ENCODE results near the gene BCL2L1. TPM values are rescaled to one million over a fixed set of nuclear protein-coding genes. Genes with fewer than 3 reads are reported as not detected.
A peak's percentile ranks its signal among the peaks of the same experiment; 100 is the strongest.

Gene BCL2L1
- total RNA-seq, 1 experiment from 2014 or later: 108 TPM

DNA sequence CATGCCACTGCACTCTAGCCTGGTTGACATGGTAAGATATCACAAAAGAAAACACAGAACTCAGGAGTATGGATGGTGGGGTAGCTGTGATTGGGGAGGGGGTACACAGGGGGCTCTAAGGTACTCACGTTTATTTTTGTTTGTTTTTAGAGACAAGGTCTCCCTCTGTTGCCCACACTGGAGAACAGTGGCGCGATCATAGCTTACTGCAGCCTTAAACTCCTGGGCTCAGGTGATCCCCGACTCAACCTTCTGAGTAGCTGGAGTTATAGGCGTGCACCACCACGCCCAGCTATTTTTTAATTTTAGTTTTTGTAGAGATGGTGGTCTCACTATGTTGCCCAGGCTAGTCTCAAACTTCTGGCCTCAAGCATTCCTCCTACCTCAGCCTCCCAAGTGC, 29.3 kb downstream of the BCL2L1 start:
- no peak for DNase-seq (ENCODE audit: low read depth)

DNA sequence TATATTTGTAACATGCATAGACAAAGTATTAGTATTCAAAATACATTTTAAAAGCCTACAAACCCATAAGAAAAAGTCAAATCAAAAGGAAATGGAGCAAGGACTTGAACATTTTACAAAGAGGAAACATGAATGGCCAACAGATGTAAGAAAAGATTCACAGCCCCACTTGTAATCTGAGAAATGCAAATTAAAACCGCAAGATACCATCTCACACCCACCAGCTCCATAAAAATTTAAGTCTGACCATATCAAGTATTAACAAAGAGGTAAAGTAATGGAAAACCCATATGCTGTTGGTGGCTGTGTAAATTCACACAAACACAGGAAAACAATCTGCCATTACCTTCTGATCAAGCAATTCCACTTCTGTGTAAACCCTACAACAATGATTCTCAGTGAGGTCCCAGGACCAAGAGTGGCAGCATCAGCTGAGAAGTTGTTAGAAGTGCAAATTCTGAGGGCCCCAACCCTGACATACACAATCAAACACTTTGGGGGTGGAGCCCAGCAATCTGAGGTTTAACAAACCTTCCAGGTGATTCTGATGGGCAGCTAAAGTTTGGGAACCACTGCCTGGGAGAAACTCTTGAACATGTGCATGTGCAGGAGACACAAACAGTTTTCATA, 30.9 kb downstream of the BCL2L1 start:
- DNase-seq (ENCODE audit: low read depth): peak; percentile 76

DNA sequence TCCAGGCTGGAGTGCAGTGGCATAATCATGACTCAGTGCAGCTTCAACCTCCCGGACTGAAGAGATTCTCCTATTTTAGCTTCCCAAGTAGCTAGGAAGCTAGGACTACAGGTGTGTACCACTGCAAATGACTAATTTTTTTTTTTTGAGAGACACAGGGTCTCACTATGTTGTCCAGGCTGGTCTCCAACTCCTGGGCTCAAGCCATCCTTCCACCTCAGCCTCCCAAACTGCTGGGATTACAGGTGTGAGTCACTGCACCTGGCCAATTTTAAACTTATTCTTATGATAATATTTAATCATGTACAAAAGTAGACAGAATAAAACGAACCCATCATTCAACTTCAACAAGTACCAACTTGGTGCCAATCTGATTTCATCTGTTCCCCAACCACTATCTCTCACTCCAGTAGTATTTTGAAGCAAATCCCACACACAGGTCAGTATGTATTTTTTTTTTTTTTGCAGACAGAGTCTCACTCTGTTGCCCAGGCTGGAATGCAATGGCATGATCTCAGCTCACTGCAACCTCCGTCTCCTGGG, 32.5 kb downstream of the BCL2L1 start:
- DNase-seq (ENCODE audit: low read depth): no peak

DNA sequence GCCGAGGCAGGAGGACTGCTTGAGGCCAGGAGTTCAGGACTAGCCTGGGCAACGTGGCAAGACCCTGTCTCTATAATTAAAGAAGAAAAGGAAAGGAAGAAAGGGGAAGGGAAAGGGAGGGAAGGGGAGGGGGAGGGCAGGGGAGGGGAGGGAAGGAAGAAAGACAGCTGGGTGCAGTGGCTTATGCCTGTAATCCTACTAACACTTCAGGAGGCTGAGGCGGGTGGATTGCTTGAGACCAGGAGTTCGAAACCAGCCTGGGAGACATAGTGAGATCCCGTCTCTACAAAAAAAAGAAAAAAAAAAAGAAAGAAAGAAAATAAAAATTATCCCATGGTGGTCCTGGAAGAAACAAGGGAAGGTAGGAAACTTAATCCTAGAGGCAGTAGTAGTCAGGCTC, 33.5 kb downstream of the BCL2L1 start:
- no peak for DNase-seq (ENCODE audit: low read depth)

DNA sequence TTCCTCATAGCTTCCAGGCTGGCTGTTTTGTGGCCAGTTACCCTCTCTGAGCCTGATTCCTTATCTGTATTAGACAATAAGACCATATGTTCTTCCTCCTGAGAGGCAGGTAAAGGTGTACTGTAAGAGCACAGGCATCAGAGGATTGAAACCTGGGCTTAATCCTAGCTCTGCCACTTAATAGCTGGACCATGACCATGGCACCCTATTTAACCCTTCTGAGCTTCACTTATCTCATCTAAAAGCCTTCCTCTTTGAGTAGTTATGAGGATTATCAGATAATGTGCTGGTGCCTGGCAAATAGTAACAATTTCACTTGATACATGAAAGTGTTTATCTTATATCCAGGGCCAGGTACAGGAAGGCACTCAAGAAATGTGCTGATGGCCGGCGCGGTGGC, 34.9 kb downstream of the BCL2L1 start:
- DNase-seq (ENCODE audit: low read depth): no peak

DNA sequence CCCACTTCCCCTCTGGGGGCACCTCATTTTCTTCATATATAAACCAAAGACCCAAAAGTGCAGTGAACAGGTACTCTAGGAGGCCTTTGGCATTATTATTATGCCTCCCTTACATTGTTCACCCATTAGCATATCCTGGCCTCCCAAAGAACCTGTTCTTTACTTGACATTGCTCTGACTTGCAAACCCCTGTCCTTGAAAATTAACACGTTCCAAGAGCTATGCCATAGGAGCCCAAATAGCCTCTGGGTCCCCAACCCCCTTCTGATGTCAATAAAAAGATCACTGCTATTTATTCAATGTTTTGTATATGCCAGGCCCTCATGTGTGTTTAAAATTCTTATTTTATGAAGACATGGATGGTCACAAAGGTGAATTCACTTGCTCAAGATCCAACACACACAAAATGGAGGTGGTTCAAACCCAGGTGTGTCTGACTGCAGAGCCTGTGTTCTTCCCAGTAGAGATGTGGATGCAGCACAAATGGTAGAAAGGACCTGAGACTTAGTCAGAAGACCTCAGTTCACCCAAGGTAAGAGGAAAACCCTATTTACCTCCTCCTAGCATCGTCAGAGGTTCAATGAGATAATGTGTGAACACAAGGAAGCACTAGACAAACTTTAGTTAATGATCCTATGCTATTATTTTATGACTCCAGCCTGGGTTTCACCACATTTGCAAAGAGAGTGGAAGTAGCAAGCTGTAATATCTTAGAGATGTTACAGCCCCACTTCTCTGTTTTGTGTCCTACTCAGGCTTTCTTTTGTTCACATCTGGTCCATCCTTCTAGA, 36.6 kb downstream of the BCL2L1 start:
- DNase-seq (ENCODE audit: low read depth): no peak

DNA sequence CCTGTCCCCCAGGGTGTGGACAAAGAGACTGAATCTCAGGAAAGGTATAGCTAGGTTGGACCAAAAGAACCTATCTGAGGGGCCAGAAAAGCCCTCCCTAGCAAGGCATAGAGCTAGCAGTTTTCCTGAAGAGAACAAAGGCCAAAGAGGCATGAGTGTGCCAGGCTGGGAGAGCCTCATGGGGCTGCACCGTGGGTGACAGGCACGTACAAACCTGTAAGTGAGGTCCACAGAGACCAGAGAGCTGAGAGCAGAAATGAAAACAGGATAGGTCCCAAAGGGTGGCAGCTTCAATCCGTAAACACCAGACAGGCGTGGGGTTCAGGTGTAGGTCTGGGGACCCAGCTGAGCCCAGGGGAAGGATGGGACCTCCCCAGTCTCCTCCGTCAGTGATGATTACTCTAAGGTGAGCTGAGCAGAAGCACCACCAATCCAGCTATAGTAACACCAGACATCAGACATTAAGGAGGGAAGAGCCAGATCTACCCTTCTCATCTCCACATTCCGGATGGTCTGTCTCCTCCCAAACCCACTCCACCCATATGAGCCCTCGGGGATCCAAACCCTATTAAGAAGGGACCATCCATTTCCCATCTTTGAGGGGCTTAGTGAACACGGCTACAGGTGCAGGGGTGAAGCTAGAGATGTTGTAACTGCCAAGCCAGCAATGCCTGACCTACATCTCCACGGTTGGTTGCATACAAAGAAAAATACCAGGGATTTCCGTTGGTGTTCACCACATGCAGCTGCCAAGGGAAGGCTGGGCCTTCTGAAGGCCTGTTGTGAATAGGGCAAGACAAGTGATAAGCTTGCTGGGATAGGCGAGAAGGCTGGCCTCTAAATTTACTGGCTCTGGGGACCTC, 38.3 kb downstream of the BCL2L1 start:
- DNase-seq (ENCODE audit: low read depth): no peak

DNA sequence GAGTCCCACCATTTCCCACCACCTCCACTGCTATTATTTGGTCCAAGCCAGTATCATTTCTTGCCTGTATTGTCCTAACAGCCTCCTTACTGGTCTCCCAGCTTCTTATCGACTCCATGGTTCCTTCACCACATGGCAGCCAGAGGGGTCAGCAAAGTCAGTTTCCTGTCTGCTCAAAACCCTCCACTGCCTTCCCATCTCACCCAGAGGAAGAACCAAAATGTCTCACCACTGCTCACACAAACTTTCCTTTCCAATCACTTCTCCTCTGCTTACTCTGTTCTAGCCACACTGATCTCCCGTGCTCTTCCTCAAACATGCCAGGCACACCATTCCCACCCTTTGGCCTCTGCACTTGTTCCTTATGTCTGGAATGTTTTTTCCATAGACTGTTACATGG, 39.7 kb downstream of the BCL2L1 start:
- no peak for DNase-seq (ENCODE audit: low read depth)

DNA sequence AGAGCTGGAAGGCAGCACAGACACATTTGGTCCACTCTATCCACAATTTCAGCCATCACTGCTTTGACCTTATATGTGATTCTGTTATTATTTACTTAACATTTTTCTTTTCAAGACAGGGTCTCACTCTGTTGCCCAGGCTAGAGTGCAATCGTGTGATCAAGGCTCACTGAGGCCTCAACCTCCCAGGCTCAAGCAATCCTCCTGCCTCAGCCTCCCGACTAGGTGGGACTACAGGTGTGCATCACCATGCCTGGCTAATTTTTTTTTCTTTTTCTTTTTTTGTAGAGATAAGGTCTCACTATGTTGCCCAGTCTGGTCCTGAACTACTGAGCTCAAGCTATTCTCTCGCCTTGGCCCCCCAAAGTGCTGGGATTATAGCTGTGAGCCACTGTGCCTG, 40.3 kb downstream of the BCL2L1 start:
- no peak for DNase-seq (ENCODE audit: low read depth)

DNA sequence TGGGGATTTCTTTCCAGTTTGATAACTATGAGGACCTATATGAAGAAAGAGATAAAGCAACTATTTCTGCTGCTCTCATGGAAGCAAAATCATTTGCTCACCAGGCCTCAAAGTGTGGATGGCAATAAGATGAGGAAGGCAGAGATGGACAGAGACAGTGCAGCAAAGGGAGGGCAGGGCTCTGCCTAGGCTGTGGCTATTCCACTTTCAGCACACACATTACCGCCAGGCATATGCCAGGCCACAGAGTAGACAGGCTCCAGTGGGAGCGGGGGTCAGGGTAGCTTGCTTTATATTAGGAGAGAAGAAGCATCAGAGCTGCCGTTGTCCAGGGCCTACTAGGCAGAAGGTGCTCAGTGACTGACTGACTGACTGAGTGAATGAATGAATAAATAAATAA, 40.9 kb downstream of the BCL2L1 start:
- no peak for DNase-seq (ENCODE audit: low read depth)

DNA sequence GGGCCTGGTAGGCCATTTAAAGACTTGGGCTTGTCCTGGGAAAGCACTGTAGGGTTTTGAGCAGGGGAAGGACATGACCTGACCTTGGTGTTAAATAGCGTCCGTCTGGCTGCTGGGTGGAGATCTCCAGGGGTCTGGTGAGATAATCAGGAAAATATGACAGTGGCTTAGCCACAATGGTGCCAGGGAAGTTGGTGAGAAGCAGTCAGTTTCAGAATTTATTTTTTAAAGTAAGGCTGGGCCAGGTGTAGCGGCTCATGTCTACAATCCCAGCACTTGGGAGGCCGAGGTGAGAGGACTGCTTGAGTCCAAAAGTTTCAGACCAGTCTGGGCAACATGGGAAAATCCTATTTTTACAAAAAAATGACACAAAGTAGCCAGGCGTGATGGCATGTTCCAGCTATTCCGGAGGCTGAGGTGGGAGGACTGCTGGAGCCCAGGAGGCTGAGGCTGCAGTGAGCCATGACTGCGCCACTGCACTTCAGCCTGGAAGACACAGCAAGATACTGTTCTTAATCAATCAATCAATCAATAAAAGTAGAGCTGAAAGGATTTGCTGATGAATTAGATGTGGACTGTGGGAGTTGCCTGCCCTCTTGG, 41.4 kb downstream of the BCL2L1 start:
- peak; percentile 71 for DNase-seq (ENCODE audit: low read depth)

DNA sequence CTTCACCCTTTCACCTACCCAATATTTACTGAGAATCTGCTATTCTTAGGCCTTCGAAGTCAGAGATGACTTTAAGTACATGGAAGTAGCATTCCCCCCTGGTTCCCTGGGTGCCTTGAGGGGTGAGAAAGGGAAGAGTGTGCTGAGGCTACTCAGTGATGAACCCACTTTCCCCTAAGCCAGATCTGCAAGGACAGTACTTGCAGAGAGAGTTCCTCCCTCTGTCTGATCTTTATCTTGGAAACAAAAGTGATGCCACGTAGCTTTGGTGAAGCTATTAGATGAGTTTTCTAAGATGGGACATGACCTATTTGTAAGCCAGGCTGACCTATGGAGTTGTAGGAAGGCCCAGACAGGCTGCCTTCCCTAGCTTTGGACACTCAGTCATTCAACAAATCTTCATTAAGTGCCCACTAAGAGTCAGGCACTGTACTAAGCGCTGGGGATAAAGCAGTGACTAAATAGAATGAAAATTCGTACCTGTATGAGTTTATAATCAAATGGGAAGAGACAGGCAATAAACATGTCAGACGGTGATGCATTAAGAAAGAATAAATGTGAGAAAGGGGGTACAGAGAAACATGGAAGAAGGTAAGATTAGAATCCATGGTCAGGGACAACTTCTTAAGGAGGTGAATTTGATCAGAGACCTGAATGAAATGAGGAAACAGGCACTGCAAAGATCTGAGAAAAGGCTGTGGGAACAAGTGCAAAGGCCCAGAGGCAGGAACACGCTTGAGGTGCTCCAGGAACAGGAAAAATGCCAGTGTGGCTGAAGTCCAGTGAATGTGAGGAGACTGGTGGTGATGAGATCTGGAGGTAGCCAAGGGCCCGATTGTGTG, 42.2 kb downstream of the BCL2L1 start:
- DNase-seq (ENCODE audit: low read depth): no peak

DNA sequence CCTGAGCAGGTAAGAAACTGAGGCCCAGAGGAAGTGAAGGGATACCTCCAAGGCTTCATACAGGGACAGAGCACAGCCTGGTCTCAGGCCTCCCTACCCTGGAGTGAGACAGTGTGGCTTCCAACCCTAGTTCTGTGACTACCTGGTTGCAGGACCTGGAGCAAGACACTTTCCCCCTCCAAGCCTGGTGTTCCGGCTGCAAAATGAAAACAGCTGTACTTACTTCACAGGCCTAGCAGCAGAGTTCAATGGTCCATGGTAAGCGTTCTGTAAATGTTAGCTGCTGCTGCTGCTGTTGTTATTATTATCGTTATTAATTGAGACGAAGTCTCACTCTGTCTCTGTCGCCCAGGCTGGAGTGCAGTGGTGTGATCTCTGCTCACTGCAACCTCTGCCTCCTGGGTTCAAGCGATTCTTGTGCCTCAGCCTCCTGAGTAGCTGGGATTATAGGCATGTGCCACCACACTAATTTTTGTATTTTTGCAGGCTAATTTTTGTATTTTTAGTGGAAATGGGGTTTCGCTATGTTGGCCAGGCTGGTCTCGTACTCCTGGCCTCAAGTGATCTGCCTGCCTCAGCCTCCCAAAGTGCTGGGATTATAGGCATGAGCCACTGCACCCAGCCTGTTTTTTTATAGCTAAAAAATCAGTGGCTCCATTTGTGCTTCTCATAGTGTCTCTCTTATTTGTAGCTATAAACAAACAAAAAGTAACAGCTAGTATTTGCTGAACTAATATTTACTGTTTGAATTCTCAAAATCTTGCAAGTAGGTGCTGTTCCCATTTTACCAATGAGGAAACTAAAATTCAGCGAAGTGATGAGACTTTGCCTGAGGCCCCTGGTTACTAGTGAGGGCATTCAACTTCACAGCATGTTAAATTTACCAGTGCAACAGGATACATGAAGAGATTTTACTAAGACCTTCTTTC, 43.0 kb downstream of the BCL2L1 start:
- no peak for DNase-seq (ENCODE audit: low read depth)

DNA sequence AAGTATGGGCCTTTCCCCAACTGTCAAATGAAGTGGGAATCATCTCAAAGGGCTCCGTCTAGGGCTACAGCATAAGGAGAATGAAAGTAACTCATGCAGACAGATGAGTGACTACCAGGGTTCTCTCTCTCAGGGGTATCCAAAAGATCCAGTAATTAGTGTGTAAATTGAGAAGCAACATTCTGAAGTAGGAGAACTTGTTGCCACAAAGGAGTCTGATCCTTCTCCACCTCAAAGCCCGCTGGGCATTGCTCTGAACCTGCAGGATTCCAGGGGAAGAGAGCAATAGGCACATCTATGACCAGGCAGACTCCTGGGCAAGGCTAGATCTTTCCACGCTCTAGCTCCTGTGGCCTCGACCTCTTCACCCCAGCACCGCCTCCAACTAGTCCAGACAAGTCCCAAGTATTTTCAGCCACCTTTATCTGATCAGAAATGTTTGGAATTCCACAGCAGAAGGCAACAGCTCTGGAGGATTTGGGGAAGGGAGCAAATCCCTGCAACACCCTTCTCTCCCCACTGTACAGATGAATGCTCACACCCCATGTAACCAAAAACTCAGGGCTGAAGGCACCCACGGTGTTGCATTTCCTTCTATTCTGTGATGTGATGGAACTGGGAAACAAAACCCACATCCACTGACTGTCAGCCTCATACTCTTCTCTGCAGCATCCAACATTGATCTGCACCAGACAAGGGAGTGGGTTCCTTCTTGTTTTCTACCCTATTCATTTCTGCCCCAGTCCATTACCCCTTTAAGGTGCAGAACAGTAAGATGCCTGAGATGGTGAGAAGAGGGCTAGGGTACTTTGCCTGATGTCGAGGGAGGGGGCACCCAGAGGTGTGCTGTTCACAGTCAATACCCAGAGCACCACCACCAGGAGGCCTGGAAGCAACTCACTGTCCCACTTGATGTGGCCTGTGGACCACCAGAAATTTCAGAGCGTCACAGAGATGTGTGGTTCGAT, 44.0 kb downstream of the BCL2L1 start:
- DNase-seq (ENCODE audit: low read depth): peak; percentile 78

DNA sequence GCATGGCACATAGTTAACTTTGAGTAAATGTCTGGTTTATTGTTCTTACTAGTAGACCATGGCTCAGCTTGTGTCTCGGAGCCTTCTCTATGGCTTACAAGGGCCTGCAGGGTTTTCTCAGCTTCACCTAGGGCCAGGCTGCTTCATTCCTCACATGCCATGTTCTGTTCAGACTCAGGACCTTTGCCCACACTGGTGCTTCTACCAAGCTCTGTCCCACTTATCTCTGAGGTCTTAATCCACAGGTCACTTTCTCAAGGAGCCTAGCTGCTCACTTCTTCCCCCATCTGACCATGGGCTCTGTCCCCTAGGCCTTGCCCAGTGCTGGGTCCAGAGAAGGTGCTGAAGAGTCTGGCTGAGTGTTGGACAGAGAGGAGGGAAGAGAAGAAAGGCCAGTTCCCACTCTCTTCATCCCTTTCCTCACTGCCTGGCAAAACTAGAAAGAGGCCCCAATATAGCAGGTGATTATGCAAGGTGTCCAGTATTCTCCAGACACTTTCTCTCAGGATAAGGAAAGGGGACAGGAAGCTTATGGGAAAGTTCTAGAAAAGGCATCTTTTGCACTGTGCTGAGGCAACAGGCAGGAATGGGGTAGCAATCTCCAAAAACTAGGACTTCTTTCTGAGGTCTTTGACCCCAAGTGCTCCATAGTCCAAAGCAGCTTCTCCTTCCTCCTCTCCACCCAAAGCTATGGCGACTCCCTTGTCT, 45.0 kb downstream of the BCL2L1 start:
- DNase-seq (ENCODE audit: low read depth): no peak

DNA sequence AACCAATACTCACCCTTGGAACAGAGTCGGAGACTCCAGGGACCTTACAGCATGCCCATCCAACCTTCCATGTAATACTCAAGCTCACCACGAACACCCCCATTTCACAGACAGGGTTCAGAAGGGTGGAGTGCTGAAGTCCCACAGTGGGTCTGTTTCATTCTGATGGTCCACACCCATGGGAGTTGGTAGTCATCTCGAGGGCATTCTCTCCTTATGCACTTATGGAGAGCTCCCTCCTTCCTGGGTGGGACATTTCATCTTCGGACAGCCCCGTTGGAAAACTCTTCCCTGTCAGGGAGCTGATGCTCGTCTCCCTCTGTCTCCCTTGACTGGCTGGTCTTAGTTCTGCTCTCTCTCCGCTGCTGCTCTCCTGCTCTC, 46.1 kb downstream of the BCL2L1 start:
- no peak for DNase-seq (ENCODE audit: low read depth)

DNA sequence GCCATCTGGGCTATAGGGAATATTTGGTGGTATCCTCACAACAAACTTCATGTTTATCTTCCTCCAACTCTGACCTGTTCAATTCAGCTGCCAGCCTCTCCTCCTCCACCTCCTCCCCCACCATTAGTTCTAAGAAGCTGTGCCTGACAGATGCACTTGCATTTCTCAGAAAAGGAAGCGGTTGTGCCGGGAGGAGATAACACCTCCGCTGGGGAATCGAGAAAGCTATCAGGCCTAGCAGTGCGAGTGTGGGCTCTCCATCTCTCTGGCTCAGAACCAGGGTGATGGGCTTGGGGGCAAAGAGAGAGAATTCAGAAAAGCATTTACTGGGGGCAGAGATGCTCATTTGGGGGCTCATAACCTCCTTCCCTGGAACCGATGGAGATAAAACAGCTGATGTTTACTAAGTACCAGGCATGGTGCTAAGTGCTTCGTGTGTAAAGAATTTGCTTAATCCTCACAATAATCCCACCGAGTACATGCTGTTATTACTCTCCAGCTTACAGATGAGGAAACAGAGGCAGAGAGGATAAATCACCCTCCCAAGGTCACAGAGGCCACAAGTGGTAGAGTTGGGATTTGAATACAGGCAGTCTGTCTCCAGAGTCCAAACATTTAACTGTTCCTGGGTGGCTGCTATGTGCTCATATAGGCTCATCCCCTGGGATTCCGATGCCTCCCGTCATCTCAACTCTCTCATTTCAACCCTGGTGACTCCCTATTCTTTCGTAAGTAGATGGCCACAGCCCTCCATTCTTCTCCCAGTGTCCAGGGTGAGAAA, 46.6 kb downstream of the BCL2L1 start:
- DNase-seq (ENCODE audit: low read depth): peak; percentile 51

Measured in M059J (cell line).